CD4-positive, alpha-beta T cell (primary cell): ENCODE results near the gene KIF26A. TPM values are rescaled to one million over a fixed set of nuclear protein-coding genes. Genes with fewer than 3 reads are reported as not detected.

Experiments
- ATAC-seq: fragments of 200-7000 bp; cut with Tn5 transposase; one replicate; pipeline ENCODE4 v1.10.0; 2022; ENCODE audit warnings: mild to moderate bottlenecking; ENCODE audit not compliant: poor library complexity
- CTCF ChIA-PET: fragments of 350-600 bp; sonication (Branson Sonifier 250); formaldehyde crosslinking; loops from one replicate; lab custom pipeline; 2021; ENCODE audit warnings: antibody characterized with exemption, inconsistent platforms; lab: Charles Lee
- POLR2A ChIA-PET: fragments of 350-600 bp; sonication (Branson Sonifier 250); formaldehyde crosslinking; loops from one replicate; lab custom pipeline; 2021; ENCODE audit warnings: antibody characterized with exemption, inconsistent platforms; lab: Charles Lee
- DNase-seq, 14 experiments: peaks; one replicate each; pipeline ENCODE4 v3.0.0-alpha.2; 2013 to 2020; ENCODE audit warnings: mixed read lengths in 2 of 14
- H3K27ac ChIP-seq, 2 donors: one replicate each; pipeline versions ENCODE4 v1.5.1 to v1.7.0; 2013; ENCODE audit warnings: low read length in 2 of 2, low read depth in 1 of 2, mild to moderate bottlenecking in 1 of 2
- H3K27me3 ChIP-seq, 2 experiments: 1 replicate in 1 of 2; 2 replicates in 1 of 2; pipeline versions ENCODE4 v1.6.1 to v1.7.0; 2013; ENCODE audit warnings: low read length in 2 of 2, control low read depth in 1 of 2, mild to moderate bottlenecking in 1 of 2, moderate library complexity in 1 of 2; ENCODE audit not compliant: insufficient read depth in 2 of 2, control insufficient read depth in 1 of 2
- H3K36me3 ChIP-seq: one replicate; pipeline ENCODE4 v1.6.1; 2013; ENCODE audit warnings: low read length, control low read depth; ENCODE audit not compliant: insufficient read depth
- H3K4me1 ChIP-seq: one replicate; pipeline ENCODE4 v1.6.1; 2013; ENCODE audit warnings: low read length, control low read depth; ENCODE audit not compliant: insufficient read depth
- H3K4me3 ChIP-seq: one replicate; pipeline ENCODE4 v1.5.1; 2013; ENCODE audit warnings: mild to moderate bottlenecking, low read length, moderate library complexity
- H3K9me3 ChIP-seq, 2 experiments: 1 replicate in 1 of 2; 2 replicates in 1 of 2; pipeline versions ENCODE4 v1.6.1 to v1.7.0; 2013; ENCODE audit warnings: low read length in 2 of 2, mild to moderate bottlenecking in 2 of 2, control low read depth in 1 of 2, moderate library complexity in 1 of 2; ENCODE audit not compliant: control insufficient read depth in 1 of 2, insufficient read depth in 1 of 2
- H3K27ac Mint-ChIP-seq: one replicate; pipeline ENCODE4 v1.8.0; 2020; ENCODE audit warnings: mixed read lengths
- H3K27me3 Mint-ChIP-seq: one replicate; pipeline ENCODE4 v1.8.0; 2021; ENCODE audit warnings: mixed read lengths
- H3K36me3 Mint-ChIP-seq: one replicate; pipeline ENCODE4 v1.8.0; 2021; ENCODE audit warnings: low read depth, mixed read lengths
- H3K4me1 Mint-ChIP-seq: one replicate; pipeline ENCODE4 v1.8.0; 2021; ENCODE audit warnings: low read depth, mixed read lengths
- H3K4me3 Mint-ChIP-seq: one replicate; pipeline ENCODE4 v1.8.0; 2020; ENCODE audit warnings: mild to moderate bottlenecking, mixed read lengths
- H3K9me3 Mint-ChIP-seq: one replicate; pipeline ENCODE4 v1.8.0; 2020; ENCODE audit warnings: mixed read lengths
- intact Hi-C, 2 experiments: fragments of 100-400 bp; cut with DNase I in 1 of 2; cut with micrococcal nuclease in 1 of 2; formaldehyde crosslinking; loops; one replicate each; pipeline versions ENCODE4 v1.15.1 to v1.9.0; 2023 to 2025; cut with DNase I, micrococcal nuclease
- total RNA-seq, 174 experiments: library from RNA in 2 of 174; stranded (reverse) in 2 of 174; gene quantifications; one replicate each; pipeline ENCODE4 v1.2.3 and lab custom pipeline; 2021 to 2026
- TF ChIP-seq, protein P1 (sequence below): fragments of 200-600 bp; IDR thresholded peaks from one replicate; pipeline ENCODE4 v1.8.0; 2022; ENCODE audit warnings: antibody characterized with exemption, mild to moderate bottlenecking

The KIF26A gene
- total RNA-seq, 2 experiments from 2014 or later = 0.25 to 0.31 TPM

DNA sequence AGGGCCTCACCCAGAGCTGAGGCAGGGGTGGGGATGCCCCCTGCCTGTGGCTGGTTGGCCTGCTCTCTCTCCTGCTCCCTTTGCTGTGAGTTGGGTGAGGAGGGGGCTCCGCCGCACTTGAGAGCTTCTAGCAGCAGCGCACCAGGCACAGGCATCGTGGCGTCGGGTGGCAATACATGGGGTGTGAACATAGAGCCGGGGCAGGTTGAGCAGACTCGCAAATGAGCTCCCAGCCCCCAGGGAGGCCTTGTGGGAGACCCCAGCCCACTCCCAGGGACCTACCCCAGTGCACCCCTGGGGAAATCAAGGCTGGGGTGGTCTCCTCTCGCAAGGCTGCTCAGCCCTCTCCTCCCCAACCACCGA lies 54.5 kb downstream of the KIF26A start:
- ATAC-seq (no peak), DNase-seq (no peak)
- Mint-ChIP-seq H3K27me3 (peaks cover 4% of the 10 kb centered on the region), H3K27ac (no peak overlapping the region), H3K9me3 (no peaks in the 10 kb centered on the region), H3K4me1 (no peaks in the 10 kb centered on the region), H3K36me3 (no peaks in the 10 kb centered on the region), H3K4me3 (no peak overlapping the region)
- intact Hi-C loops = no loop called here
- Histone ChIP-seq H3K9me3 (no peaks in the 10 kb centered on the region), H3K4me1 (peaks cover 7% of the 10 kb centered on the region), H3K36me3 (no peaks in the 10 kb centered on the region), H3K27me3 (no peaks in the 10 kb centered on the region), H3K27ac (no peak overlapping the region), H3K4me3 (no peak overlapping the region)
- ChIA-PET POLR2A (no interaction called here), CTCF (no interaction called here)
- TF ChIP-seq, protein P1, sequence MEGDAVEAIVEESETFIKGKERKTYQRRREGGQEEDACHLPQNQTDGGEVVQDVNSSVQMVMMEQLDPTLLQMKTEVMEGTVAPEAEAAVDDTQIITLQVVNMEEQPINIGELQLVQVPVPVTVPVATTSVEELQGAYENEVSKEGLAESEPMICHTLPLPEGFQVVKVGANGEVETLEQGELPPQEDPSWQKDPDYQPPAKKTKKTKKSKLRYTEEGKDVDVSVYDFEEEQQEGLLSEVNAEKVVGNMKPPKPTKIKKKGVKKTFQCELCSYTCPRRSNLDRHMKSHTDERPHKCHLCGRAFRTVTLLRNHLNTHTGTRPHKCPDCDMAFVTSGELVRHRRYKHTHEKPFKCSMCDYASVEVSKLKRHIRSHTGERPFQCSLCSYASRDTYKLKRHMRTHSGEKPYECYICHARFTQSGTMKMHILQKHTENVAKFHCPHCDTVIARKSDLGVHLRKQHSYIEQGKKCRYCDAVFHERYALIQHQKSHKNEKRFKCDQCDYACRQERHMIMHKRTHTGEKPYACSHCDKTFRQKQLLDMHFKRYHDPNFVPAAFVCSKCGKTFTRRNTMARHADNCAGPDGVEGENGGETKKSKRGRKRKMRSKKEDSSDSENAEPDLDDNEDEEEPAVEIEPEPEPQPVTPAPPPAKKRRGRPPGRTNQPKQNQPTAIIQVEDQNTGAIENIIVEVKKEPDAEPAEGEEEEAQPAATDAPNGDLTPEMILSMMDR = no peak

DNA sequence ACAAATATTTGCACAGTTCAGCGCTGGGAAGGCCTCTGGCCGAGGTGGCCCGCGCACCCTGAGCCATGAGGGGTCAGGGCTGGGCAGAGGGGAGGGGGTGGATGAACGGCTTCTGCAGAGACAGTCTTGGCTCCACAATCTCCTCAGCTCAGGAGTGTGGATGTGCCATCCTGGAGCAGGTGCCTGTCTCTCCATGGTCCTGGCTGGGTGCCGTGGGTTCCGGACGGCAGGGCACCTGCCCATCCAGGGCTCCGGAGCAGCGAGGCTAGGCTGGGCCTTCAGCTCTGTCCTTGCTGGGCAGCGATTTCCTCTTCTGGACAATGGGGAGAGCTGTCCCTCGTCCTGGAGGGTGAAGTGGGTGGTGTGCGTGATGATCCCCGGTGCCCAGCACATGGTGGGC lies 55.6 kb downstream of the KIF26A start:
- H3K27me3 ChIP-seq = no peaks in the 10 kb centered on the region
- Mint-ChIP-seq H3K36me3 (no peaks in the 10 kb centered on the region), H3K27ac (no peak overlapping the region), H3K27me3 (peaks cover 4% of the 10 kb centered on the region), H3K4me1 (no peaks in the 10 kb centered on the region), H3K9me3 (no peaks in the 10 kb centered on the region), H3K4me3 (no peak overlapping the region)
- intact Hi-C loops = no loop called here
- ATAC-seq (no peak), DNase-seq (no peak)
- no peak overlapping the region for H3K4me3 ChIP-seq
- ChIA-PET POLR2A (no interaction called here), CTCF (no interaction called here)
- TF ChIP-seq, protein P1 = no peak
- H3K36me3 ChIP-seq = no peaks in the 10 kb centered on the region
- H3K4me1 ChIP-seq = peaks cover 7% of the 10 kb centered on the region
- no peaks in the 10 kb centered on the region for H3K9me3 ChIP-seq
- H3K27ac ChIP-seq = no peak overlapping the region

DNA sequence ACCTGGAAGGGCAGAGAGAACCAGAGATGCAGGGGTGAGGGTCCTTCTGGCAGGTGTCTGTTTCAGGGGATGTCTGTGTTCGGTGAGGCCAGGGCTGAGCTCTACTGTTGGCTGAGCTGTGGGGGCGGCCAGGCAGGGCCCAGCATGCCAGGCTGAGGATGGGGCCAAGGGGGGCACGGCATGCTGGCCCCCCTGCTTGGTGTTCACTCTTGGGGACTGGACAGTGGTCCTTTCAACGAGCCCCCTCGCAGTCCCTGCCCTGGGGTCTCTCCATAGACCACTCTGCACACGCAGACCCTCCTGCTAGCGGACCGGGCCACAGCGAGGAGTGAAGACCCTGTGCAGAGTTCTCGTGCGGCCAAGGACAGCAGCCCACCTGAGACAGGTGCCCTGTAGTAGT lies 56.3 kb downstream of the KIF26A start:
- H3K4me3 Mint-ChIP-seq = no peak overlapping the region
- Histone ChIP-seq H3K4me1 (peaks cover 7% of the 10 kb centered on the region), H3K4me3 (no peak overlapping the region), H3K36me3 (no peaks in the 10 kb centered on the region), H3K27ac (no peak overlapping the region), H3K27me3 (no peaks in the 10 kb centered on the region), H3K9me3 (no peaks in the 10 kb centered on the region)
- H3K27ac Mint-ChIP-seq = no peak overlapping the region
- TF ChIP-seq, protein P1 = no peak
- intact Hi-C loops = no loop called here
- H3K9me3 Mint-ChIP-seq = no peaks in the 10 kb centered on the region
- H3K4me1 Mint-ChIP-seq = no peaks in the 10 kb centered on the region
- DNase-seq (no peak), ATAC-seq (no peak)
- H3K36me3 Mint-ChIP-seq = no peaks in the 10 kb centered on the region
- ChIA-PET CTCF (no interaction called here), POLR2A (no interaction called here)
- peaks cover 4% of the 10 kb centered on the region for H3K27me3 Mint-ChIP-seq
